HepG2 (cell line): ENCODE results near the gene SMKR1.

Experiments
- KDM6A ChIP-seq: IDR thresholded peaks from 2 replicates; pipeline ENCODE4 v1.6.1; 2016; ENCODE audit warnings: low read depth
- PHF8 ChIP-seq: sonication (generic); formaldehyde crosslinking; IDR thresholded peaks from 2 replicates; pipeline ENCODE4 v1.5.0; 2020; ENCODE audit warnings: missing genetic modification reagents

GRCh38 chr7:129499999-129500398 lies 2.3 kb upstream of the SMKR1 start:
- no peak for TF ChIP-seq PHF8
- TF ChIP-seq KDM6A (CRISPR knock-in tag): no peak
